Measurements from ENCODE around the gene S100A7A. TPM values are rescaled to one million over a fixed set of nuclear protein-coding genes. Genes with fewer than 3 reads are reported as not detected.

The S100A7A gene
- total RNA-seq, 1 donor = not detected

DNA sequence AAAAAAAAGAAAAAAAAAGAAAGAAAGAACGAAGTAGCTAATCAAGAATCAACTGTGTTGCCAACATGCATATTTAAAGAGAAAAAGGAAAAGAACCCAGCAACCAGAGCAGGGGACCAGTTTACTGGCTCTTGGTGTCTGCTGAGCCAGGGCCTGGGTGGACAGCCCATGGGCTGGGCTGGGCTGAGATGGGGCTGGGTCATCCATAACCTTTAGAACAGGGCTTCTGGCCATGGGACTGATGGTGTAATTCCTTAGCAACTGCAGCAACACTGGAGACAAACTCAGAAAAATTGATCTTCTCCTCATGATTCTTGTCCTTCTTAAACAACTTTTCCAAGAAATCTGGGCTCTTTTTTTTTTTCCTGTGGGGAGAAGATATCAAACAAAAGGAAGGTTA, 10.5 kb downstream of the S100A7A start:
- TF ChIP-seq, protein P1, sequence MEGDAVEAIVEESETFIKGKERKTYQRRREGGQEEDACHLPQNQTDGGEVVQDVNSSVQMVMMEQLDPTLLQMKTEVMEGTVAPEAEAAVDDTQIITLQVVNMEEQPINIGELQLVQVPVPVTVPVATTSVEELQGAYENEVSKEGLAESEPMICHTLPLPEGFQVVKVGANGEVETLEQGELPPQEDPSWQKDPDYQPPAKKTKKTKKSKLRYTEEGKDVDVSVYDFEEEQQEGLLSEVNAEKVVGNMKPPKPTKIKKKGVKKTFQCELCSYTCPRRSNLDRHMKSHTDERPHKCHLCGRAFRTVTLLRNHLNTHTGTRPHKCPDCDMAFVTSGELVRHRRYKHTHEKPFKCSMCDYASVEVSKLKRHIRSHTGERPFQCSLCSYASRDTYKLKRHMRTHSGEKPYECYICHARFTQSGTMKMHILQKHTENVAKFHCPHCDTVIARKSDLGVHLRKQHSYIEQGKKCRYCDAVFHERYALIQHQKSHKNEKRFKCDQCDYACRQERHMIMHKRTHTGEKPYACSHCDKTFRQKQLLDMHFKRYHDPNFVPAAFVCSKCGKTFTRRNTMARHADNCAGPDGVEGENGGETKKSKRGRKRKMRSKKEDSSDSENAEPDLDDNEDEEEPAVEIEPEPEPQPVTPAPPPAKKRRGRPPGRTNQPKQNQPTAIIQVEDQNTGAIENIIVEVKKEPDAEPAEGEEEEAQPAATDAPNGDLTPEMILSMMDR (IDR thresholded peaks at IDR 0.05; ENCODE audit: insufficient read depth, low read depth, low read length) = no peak
- H3K4me3 ChIP-seq (ENCODE audit: low read depth, low read length) = no peak overlapping the region
- DNase-seq (ENCODE audit: low read depth) = no peak

DNA sequence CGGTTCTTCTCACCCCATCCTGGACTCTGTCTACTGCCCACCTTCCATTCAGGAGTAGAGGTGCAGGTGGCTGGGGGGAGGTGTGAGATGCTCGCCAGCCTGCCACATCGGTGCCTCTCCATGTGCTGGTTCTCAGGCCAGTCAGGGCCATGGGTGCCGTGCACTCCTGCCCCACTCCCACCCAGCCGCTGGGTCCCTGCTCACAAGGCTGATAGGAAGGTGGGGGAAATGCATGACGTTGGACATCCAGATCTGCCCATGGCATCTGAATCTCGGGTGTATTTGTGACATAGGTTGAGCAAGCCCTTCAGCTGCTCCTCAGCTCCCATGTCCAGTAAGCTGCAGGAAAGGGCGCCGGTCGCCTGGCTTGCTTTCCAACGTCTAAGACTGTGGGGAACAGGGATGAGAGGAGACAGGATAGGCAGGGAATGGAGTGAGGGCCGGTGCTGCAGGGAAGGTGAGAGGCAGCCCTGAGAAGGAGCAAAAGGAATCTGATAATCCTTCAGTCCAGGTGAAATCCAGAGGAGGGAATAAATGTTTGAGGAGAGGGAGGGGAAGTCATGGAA, 11.8 kb downstream of the S100A7A start:
- no peak for DNase-seq (ENCODE audit: low read depth)
- TF ChIP-seq, protein P1 (IDR thresholded peaks at IDR 0.05; ENCODE audit: insufficient read depth, low read depth, low read length) = no peak

DNA sequence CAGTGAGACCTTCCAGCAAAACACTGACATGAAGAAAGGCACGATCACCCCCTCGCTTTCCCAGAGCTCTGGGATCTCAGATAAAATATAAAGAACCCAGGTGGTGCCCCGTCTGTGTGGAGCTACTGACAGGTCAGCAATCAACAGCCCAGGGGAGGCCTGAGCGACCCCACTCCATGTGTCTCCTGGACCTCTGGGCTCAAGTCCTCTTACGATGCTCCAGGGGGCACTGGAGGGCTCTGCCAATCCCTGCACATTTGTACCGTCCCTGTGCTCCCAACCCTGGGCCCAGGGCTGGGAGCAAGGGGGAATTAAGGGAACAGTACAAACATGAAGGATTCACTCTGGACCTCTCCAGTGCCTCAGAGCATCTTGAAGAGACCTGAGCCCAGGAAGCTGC, 12.5 kb downstream of the S100A7A start:
- no peak for DNase-seq (ENCODE audit: low read depth)
- H3K4me3 ChIP-seq (ENCODE audit: low read depth, low read length) = no peak overlapping the region
- TF ChIP-seq, protein P1 (IDR thresholded peaks at IDR 0.05; ENCODE audit: insufficient read depth, low read depth, low read length) = no peak

More for the DNA sequence above, 11.8 kb downstream of the S100A7A start:
- H3K4me3 ChIP-seq (ENCODE audit: low read depth, low read length) = no peak overlapping the region

DNA sequence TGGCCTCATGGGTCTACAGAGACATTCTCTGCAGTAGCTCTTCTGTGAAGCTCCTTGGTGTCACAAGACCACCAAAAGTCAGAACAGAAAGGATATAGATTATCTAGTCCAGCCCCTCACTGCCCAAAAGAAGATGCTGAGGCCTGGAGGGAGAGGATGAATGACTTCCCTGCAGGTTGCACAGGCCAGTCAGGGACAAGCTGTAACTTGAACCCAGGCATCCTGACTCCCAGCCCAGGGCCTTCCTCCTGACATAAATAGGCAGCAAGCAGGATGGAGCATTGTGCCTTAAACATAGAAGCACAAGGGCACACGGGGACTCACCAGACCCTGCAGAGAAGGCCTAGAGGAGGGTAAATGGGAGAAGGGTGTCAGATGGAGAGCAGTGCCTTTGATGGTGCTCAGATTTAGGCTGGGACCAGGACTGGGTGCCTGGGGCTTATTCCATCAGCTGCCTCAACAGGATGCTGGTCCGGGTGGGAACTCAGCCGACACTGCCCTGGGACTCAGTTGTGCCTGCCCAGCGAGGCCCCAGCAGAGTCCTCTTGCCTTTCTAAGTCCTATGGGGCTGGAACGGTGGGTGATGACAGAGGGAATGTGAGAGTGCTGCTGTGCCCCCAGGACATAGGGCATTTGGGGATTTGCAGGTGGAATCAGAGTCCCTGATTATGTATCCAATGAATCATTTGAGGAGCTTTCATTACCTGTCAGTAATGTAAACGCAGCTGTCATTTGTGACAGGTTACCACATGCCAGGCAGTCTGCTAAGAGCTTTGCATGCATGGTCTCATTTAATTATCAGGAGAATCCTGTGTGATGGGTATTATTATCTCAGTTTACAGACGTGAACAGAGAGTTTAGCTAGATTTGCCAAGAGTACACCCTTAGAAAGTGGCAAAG, 13.2 kb downstream of the S100A7A start:
- TF ChIP-seq, protein P1 (IDR thresholded peaks at IDR 0.05; ENCODE audit: insufficient read depth, low read depth, low read length) = no peak
- no peak for DNase-seq (ENCODE audit: low read depth)
- no peak overlapping the region for H3K4me3 ChIP-seq (ENCODE audit: low read depth, low read length)

DNA sequence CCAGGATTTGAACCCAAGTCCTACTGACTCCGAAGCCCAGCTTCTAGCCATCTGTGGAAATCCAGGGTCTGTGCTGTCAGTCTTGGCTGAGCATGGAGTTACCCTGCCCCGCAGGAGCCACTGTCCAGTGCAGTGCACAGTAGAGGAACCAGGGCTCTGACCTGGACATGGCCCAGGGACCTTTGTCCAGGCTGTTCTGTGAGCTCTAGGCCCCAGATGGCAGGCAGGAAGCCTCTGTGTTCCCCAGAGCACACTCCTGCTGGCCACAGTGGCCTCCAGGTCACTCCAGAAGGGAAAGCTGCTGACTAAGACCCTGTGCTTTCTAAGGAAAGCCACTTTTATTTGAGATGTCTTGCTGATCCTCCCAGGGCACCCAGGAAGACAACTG, 13.8 kb downstream of the S100A7A start:
- H3K4me3 ChIP-seq (ENCODE audit: low read depth, low read length) = no peak overlapping the region
- no peak for DNase-seq (ENCODE audit: low read depth)
- TF ChIP-seq, protein P1 (IDR thresholded peaks at IDR 0.05; ENCODE audit: insufficient read depth, low read depth, low read length) = no peak

DNA sequence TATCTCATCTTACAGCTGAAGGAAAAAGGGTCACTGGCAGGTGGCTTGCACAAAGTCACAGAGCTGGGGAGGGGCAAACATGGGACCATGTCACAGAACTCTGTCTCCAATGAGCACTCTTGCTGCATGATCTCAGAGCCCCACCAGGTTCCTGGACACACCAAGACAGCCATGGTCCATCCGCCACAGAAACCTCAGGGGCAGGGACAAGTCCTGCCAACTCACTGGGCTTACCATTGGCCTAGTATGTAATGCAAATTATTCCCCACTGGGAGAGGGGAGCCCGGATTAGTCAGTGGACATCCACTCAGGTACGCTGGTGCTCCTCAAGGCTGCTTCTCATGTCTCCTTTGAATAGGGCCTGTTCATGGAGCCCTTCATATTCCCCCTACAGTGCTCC, 14.2 kb downstream of the S100A7A start:
- TF ChIP-seq, protein P1 (IDR thresholded peaks at IDR 0.05; ENCODE audit: insufficient read depth, low read depth, low read length) = no peak
- DNase-seq (ENCODE audit: low read depth) = no peak

More for the DNA sequence above, 14.2 kb downstream of the S100A7A start:
- no peak overlapping the region for H3K4me3 ChIP-seq (ENCODE audit: low read depth, low read length)

Measured in fibroblast of villous mesenchyme (primary cell).